ENCODE data around the gene ADGRG3. TPM values are rescaled to one million over a fixed set of nuclear protein-coding genes. Genes with fewer than 3 reads are reported as not detected.

ADGRG3 gene
- total and polyA plus RNA-seq, 11 donors = 0.12 to 1.4 (median 0.53) TPM

- TF ChIP-seq CTCF (IDR thresholded peaks at IDR 0.05) (no peak), POLR2A (IDR thresholded peaks at IDR 0.05) (no peak)
- intact Hi-C loops (cut with DNase I) = loop anchor here in 1 of 10 donors (5.0 kb wide), 1 partner anchor 43 kb away; no protein-coding TSS in a partner anchor
- no peak overlapping the region for H3K4me3 ChIP-seq
- no peak for DNase-seq
- no peak for ATAC-seq
- peaks cover 0 to 17% (median 0%) of the 10 kb centered on the region in 12 donors for H3K4me1 ChIP-seq
- no peaks in the 10 kb centered on the region for H3K9me3 ChIP-seq
- peaks cover 0 to 25% (median 13%) of the 10 kb centered on the region in 9 donors for H3K36me3 ChIP-seq
- H3K27me3 ChIP-seq = no peaks in the 10 kb centered on the region
- H3K27ac ChIP-seq = peak overlapping the region in 1 of 12 donors; percentile 23
- WGBS, 4 donors = 83 to 89% (median 86%) methylated on average over 6 of the region's 6 CpGs
These were observed 3.5 kb upstream of the ADGRG3 start for GRCh38 chr16:57664662-57665025.

GRCh38 chr16:57665541-57665940 lies 2.6 kb upstream of the ADGRG3 start:
- TF ChIP-seq POLR2A (IDR thresholded peaks at IDR 0.05) (no peak), CTCF (IDR thresholded peaks at IDR 0.05) (no peak)
- H3K36me3 ChIP-seq = peaks cover 0 to 22% (median 13%) of the 10 kb centered on the region in 9 donors
- ATAC-seq (no peak), DNase-seq (no peak)
- no peak overlapping the region for H3K4me3 ChIP-seq
- WGBS, 4 donors = 66 to 86% (median 74%) methylated on average over 3 to 4 of the region's 4 CpGs
- peaks cover 0 to 17% (median 0%) of the 10 kb centered on the region in 12 donors for H3K4me1 ChIP-seq
- H3K9me3 ChIP-seq = no peaks in the 10 kb centered on the region
- H3K27me3 ChIP-seq = no peaks in the 10 kb centered on the region
- no peak overlapping the region for H3K27ac ChIP-seq
- intact Hi-C loops (cut with DNase I) = no loop called here

GRCh38 chr16:57666353-57667047 lies 1.6 kb upstream of the ADGRG3 start:
- Histone ChIP-seq H3K27me3 (no peaks in the 10 kb centered on the region), H3K4me3 (no peak overlapping the region), H3K9me3 (no peaks in the 10 kb centered on the region), H3K36me3 (peaks cover 0 to 18% (median 10%) of the 10 kb centered on the region in 9 donors), H3K4me1 (peaks cover 0 to 17% (median 0%) of the 10 kb centered on the region in 12 donors), H3K27ac (peak overlapping the region in 1 of 12 donors; percentile 42)
- no peak for ATAC-seq
- 73 to 91% (median 78%) methylated on average over 5 to 11 of the region's 11 CpGs for WGBS, 4 donors
- no peak for TF ChIP-seq POLR2A (IDR thresholded peaks at IDR 0.05)
- TF ChIP-seq CTCF (IDR thresholded peaks at IDR 0.05) = no peak
- intact Hi-C loops (cut with DNase I) = no loop called here
- no peak for DNase-seq

GRCh38 chr16:57667048-57667525 lies 1.0 kb upstream of the ADGRG3 start:
- DNase-seq (no peak), ATAC-seq (peak in 2 of 4 donors; percentile 9 to 10)
- Histone ChIP-seq H3K27me3 (no peaks in the 10 kb centered on the region), H3K4me1 (peaks cover 0 to 17% (median 0%) of the 10 kb centered on the region in 12 donors), H3K27ac (peak overlapping the region in 2 of 12 donors; percentile 26 to 42), H3K4me3 (no peak overlapping the region), H3K36me3 (peaks cover 0 to 12% (median 4%) of the 10 kb centered on the region in 9 donors), H3K9me3 (no peaks in the 10 kb centered on the region)
- 62 to 78% (median 69%) methylated on average over 4 to 5 of the region's 5 CpGs for WGBS, 4 donors
- intact Hi-C loops (cut with DNase I) = no loop called here
- TF ChIP-seq POLR2A (IDR thresholded peaks at IDR 0.05) = no peak
- TF ChIP-seq CTCF (IDR thresholded peaks at IDR 0.05) = no peak
